HepG2 (cell line): ENCODE results near the gene TAF3. TPM values are rescaled to one million over a fixed set of nuclear protein-coding genes. Genes with fewer than 3 reads are reported as not detected.
A peak's percentile ranks its signal among the peaks of the same experiment; 100 is the strongest.

Experiments
- ATAC-seq: fragments of 200-7000 bp; cut with Tn5 transposase; 3 replicates; pipeline ENCODE4 v1.9.1; 2020; ENCODE audit warnings: mild to moderate bottlenecking, moderate library complexity
- BruUV-seq: library from RNA; stranded (reverse); fragments of 400-500 nt; replicated peaks from 2 replicates; lab custom pipeline; 2021; lab: Mats Ljungman, UMichigan
- CTCF ChIA-PET: fragments of 300-600 bp; formaldehyde crosslinking; extraction: SDS; loops from one replicate; lab custom pipeline; 2021; ENCODE audit warnings: low total read pairs, inconsistent platforms, low intra/inter-chr PET ratio; lab: Yijun Ruan, JAX
- POLR2A ChIA-PET: fragments of 350-600 bp; sonication (Branson Sonifier 250); formaldehyde crosslinking; loops from one replicate; lab custom pipeline; 2020; ENCODE audit warnings: antibody characterized with exemption, inconsistent platforms; lab: Yijun Ruan, JAX
- DNase-seq: peaks from one replicate; pipeline ENCODE4 v3.0.0-alpha.2; 2015; ENCODE audit warnings: low spot score
- FAIRE-seq: peaks from 3 replicates; lab custom pipeline; 2011; peaks lifted over from hg19 to GRCh38; lab: Jason Lieb, UNC
- H2AFZ ChIP-seq: one replicate; pipeline ENCODE4 v1.6.1; 2011; ENCODE audit warnings: low read length, inconsistent platforms
- H3K27ac ChIP-seq: fragments of 300-600 bp; 3 replicates; pipeline ENCODE4 v1.8.0; 2011; ENCODE audit warnings: mixed run types, mild to moderate bottlenecking, mixed read lengths, low read length, inconsistent platforms; ENCODE audit not compliant: insufficient read depth; ENCODE audit errors: extremely low read length
- H3K27me3 ChIP-seq, 2 experiments: fragments of 200-600 bp in 1 of 2; 2 replicates in 1 of 2; 3 replicates in 1 of 2; pipeline versions ENCODE4 v1.6.0 to v1.8.0; 2011; ENCODE audit warnings: low read length in 2 of 2, mild to moderate bottlenecking in 2 of 2, moderate library complexity in 2 of 2, inconsistent platforms in 1 of 2; ENCODE audit not compliant: insufficient read depth in 2 of 2, control insufficient read depth in 1 of 2
- H3K36me3 ChIP-seq, 2 experiments: fragments of 200-600 bp in 1 of 2; replicated peaks in 1 of 2; 2 replicates in 1 of 2; 3 replicates in 1 of 2; pipeline versions ENCODE4 v1.5.1 to v1.8.0; 2011; ENCODE audit warnings: low read length in 2 of 2, inconsistent platforms in 1 of 2; ENCODE audit not compliant: insufficient read depth in 2 of 2, control insufficient read depth in 1 of 2
- H3K4me1 ChIP-seq: 2 replicates; pipeline ENCODE4 v1.5.1; 2012; ENCODE audit warnings: low read length, inconsistent platforms; ENCODE audit not compliant: insufficient read depth
- H3K4me2 ChIP-seq: 2 replicates; pipeline ENCODE4 v1.6.0; 2011; ENCODE audit warnings: low read depth, low read length, inconsistent platforms
- H3K4me3 ChIP-seq, 3 experiments: fragments of 200-600 bp in 1 of 3; sonication (generic), shearing (Covaris generic) in 1 of 3; replicated peaks in 1 of 3; 2 replicates each; pipeline ENCODE4 v1.5.1; 2011 to 2016; ENCODE audit warnings: low read length in 3 of 3, inconsistent platforms in 2 of 3, low read depth in 2 of 3, mild to moderate bottlenecking in 2 of 3, control low read depth in 1 of 3, mixed read lengths in 1 of 3; ENCODE audit not compliant: insufficient read depth in 1 of 3
- H3K79me2 ChIP-seq: one replicate; pipeline ENCODE4 v1.6.1; 2011; ENCODE audit warnings: low read length, inconsistent platforms; ENCODE audit not compliant: insufficient read depth
- H3K9ac ChIP-seq: 2 replicates; pipeline ENCODE4 v1.6.0; 2011; ENCODE audit warnings: mild to moderate bottlenecking, low read depth, low read length, inconsistent platforms; ENCODE audit not compliant: insufficient read depth
- H3K9me3 ChIP-seq: 2 replicates; pipeline ENCODE4 v1.5.1; 2012; ENCODE audit warnings: mild to moderate bottlenecking, low read length
- H4K20me1 ChIP-seq: 2 replicates; pipeline ENCODE4 v1.6.0; 2011; ENCODE audit warnings: inconsistent platforms, mild to moderate bottlenecking, low read length, moderate library complexity; ENCODE audit not compliant: insufficient read depth
- CBX2 ChIP-seq, 2 experiments: fragments of 200-600 bp in 1 of 2; sonication (generic); formaldehyde crosslinking in 1 of 2; IDR thresholded peaks; 2 replicates each; pipeline versions ENCODE4 v1.7.0 to v1.8.1; 2018 to 2022; ENCODE audit warnings: low read depth in 2 of 2, low read length in 1 of 2, mild to moderate bottlenecking in 1 of 2, missing genetic modification reagents in 1 of 2
- PHF20 ChIP-seq: sonication (generic); formaldehyde crosslinking; IDR thresholded peaks from 2 replicates; pipeline ENCODE4 v1.5.0; 2020; ENCODE audit warnings: mild to moderate bottlenecking, missing genetic modification reagents
- RBM22 ChIP-seq: fragments of 200-400 bp; formaldehyde crosslinking; optimal IDR thresholded peaks from 2 replicates; pipeline ENCODE3; 2017; ENCODE audit warnings: mild to moderate bottlenecking, low read length, moderate library complexity
- SKI ChIP-seq: fragments of 450-650 bp; IDR thresholded peaks from one replicate; pipeline ENCODE4 v1.6.1; 2018; ENCODE audit warnings: mild to moderate bottlenecking; ENCODE audit not compliant: partially characterized antibody
- TBX2 ChIP-seq: sonication (generic); formaldehyde crosslinking; IDR thresholded peaks from 2 replicates; pipeline ENCODE4 v1.5.0; 2020; ENCODE audit warnings: missing genetic modification reagents, mild to moderate bottlenecking, borderline replicate concordance
- TEAD3 ChIP-seq: optimal IDR thresholded peaks from 2 replicates; pipeline ENCODE3; 2016; ENCODE audit warnings: borderline replicate concordance
- ZNF326 ChIP-seq: sonication (generic); formaldehyde crosslinking; IDR thresholded peaks from 2 replicates; pipeline ENCODE4 v1.4.0; 2020; ENCODE audit warnings: missing genetic modification reagents, borderline replicate concordance
- ZNF558 ChIP-seq: sonication (generic); formaldehyde crosslinking; IDR thresholded peaks from 2 replicates; pipeline ENCODE4 v1.9.0; 2022; ENCODE audit warnings: mild to moderate bottlenecking, missing genetic modification reagents, borderline replicate concordance
- ZNF644 ChIP-seq: IDR thresholded peaks from 2 replicates; pipeline ENCODE4 v1.6.1; 2016; ENCODE audit warnings: low read depth
- ZSCAN30 ChIP-seq: sonication (generic); formaldehyde crosslinking; IDR thresholded peaks from 2 replicates; pipeline ENCODE4 v1.5.0; 2020; ENCODE audit warnings: mild to moderate bottlenecking, missing genetic modification reagents
- WGBS: methylation state at CpG from one replicate; pipeline ENCODE4 v1.1.6; 2017; ENCODE audit warnings: low lambda C conversion rate; 5-methylcytosine and 5-hydroxymethylcytosine counted together
- in situ Hi-C: cut with HindIII; loops from 2 replicates; pipeline ENCODE4 v1.10.0; 2017; ENCODE audit warnings: low pct_unique_long_range_greater_than_20kb; ENCODE audit not compliant: extremely low pct_ligation_motif_present
- intact Hi-C: fragments of 100-400 bp; cut with micrococcal nuclease; formaldehyde crosslinking; loops from one replicate; pipeline ENCODE4 v1.10.0; 2022; ENCODE audit not compliant: unreplicated experiment
- polyA plus RNA-seq, 8 experiments: library from polyadenylated mRNA; depleted of rRNA in 3 of 8; stranded (reverse) in 7 of 8; unstranded in 1 of 8; fragments of >200 nt; fragmentation: Illumina TruSeq in 4 of 8; extraction: Trizol in 4 of 8; gene quantifications; 2 replicates each; pipeline versions ENCODE4 v1.2.1 to v1.2.3, GENCODE V29; 2011 to 2016; ENCODE audit warnings: low read depth in 4 of 8, missing spikeins in 1 of 8, mixed read lengths in 1 of 8; ENCODE audit not compliant: insufficient read depth in 1 of 8
- total RNA-seq, 5 experiments: library from RNA; depleted of rRNA; stranded (reverse); fragments of >200 nt; fragmentation: Illumina TruSeq; extraction: Trizol; gene quantifications; 2 replicates each; pipeline ENCODE4 v1.2.3, GENCODE V29; 2016; ENCODE audit warnings: low read depth in 1 of 5
- TF ChIP-seq, protein P1 (sequence below): sonication (generic); formaldehyde crosslinking; IDR thresholded peaks from 2 replicates; pipeline ENCODE4 v1.5.1; 2020; ENCODE audit warnings: missing genetic modification reagents, mild to moderate bottlenecking, borderline replicate concordance
- TF ChIP-seq, protein P2 (sequence below): fragments of 450-650 bp; IDR thresholded peaks from 2 replicates; pipeline ENCODE4 v1.6.1; 2017; ENCODE audit warnings: mild to moderate bottlenecking
- TF ChIP-seq, protein P3 (sequence below), 2 experiments: sonication (generic) in 1 of 2; formaldehyde crosslinking in 1 of 2; IDR thresholded peaks; 2 replicates each; pipeline versions ENCODE4 v1.5.1 to v1.6.1; 2011 to 2020; ENCODE audit warnings: borderline replicate concordance in 1 of 2, low read depth in 1 of 2, low read length in 1 of 2, mild to moderate bottlenecking in 1 of 2, missing genetic modification reagents in 1 of 2, moderate library complexity in 1 of 2
- TF ChIP-seq, protein P4 (sequence below): sonication (generic); formaldehyde crosslinking; IDR thresholded peaks from 2 replicates; pipeline ENCODE4 v1.5.0; 2020; ENCODE audit warnings: mild to moderate bottlenecking, missing genetic modification reagents

TAF3 gene
- total and polyA plus RNA-seq, 2 of the 13 experiments (the other 11 are each of a cell fraction or from before 2014, with no cell fraction given) = 1.7 to 2.9 TPM

DNA sequence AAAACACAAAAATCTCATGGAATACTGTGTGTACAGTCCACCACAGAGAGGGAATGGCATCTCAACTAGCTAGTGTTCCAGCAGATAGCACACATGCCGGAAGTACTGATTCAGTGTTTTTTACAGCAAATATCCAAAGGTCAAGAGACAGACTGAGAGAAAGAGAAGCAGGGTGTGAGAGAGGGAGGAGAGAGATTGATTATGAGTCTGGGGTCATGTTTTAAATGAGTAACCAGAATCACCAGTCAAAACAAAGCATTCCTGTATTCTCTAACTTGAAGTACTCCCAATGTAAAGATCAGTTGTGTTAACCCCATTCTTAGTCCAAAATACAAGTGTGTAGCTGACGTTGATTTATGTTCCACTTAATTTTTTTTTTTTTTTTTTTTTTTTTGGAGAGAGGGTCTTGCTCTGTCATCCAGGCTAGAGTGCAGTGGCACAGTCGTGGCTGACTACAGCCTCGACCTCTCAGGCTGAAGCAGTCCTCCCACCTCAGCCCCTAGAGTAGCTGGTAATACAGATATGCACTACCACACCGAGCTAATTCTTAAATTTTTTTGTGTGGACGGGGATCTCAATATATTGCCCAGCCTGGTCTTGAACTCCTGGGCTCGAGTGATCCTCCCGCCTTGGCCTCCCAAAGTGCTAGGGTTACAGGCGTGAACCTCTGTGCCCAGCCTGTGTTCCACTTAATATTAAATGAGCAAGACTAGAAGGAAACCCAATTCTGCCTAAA lies 114.2 kb downstream of the TAF3 start (continued):
- TF ChIP-seq, protein P1, sequence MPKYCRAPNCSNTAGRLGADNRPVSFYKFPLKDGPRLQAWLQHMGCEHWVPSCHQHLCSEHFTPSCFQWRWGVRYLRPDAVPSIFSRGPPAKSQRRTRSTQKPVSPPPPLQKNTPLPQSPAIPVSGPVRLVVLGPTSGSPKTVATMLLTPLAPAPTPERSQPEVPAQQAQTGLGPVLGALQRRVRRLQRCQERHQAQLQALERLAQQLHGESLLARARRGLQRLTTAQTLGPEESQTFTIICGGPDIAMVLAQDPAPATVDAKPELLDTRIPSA (CRISPR knock-in tag) = no peak
- no peak for TF ChIP-seq ZSCAN30 (CRISPR knock-in tag)
- TF ChIP-seq ZNF558 = no peak
- TF ChIP-seq SKI = peak; percentile 93
- TF ChIP-seq, all 625 proteins: peak for 186

DNA sequence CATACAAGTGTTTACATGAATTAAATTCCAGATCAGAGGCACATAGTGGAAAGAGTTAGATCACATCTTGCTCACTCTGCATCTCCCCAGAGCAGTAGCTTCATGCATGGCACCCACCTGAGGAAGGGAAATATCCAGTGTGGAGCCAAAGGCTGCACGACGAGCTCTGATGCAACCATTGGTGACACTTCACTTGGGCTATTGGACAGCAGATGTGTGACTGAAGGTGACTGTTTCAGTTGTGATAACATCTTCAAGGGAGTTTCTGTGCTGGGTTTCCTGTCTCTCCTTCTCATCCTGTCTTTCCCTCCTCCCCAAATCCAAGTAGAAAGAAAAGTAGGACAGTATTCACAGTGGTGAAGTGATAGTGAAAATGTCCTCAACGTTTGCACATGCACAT lies 115.0 kb downstream of the TAF3 start:
- H3K4me1 ChIP-seq = peaks cover 43% of the 10 kb centered on the region
- H3K36me3 ChIP-seq = no peaks in the 10 kb centered on the region
- intact Hi-C loops = no loop called here
- CTCF ChIA-PET = no interaction called here
- ATAC-seq (no peak), FAIRE-seq (no peak), DNase-seq (no peak)
- no peak overlapping the region for H2AFZ ChIP-seq
- H3K27me3 ChIP-seq = no peaks in the 10 kb centered on the region
- POLR2A ChIA-PET = interaction anchor here (1.7 kb wide), 1 partner anchor 9 kb away, joined by 12 read pairs; no protein-coding TSS in a partner anchor
- peak overlapping the region; percentile 63 for H3K4me2 ChIP-seq
- H4K20me1 ChIP-seq = no peaks in the 10 kb centered on the region
- H3K4me3 ChIP-seq = no peak overlapping the region
- H3K9me3 ChIP-seq = no peaks in the 10 kb centered on the region
- no peaks in the 10 kb centered on the region for H3K79me2 ChIP-seq
- H3K27ac ChIP-seq = peak overlapping the region; percentile 74
- 0 out of 2 replicates have a peak overlapping the region, but pooled peaks have one; percentile 43 for H3K9ac ChIP-seq
- no TSS peak for BruUV-seq
- in situ Hi-C loops = no loop called here
- WGBS = 36% methylated on average over 3 of the region's 3 CpGs
- TF ChIP-seq TBX2 = no peak
- TF ChIP-seq CBX2 (IDR thresholded peaks at IDR 0.05; ENCODE audit: low read depth, low read length) = no peak
- TF ChIP-seq CBX2 (CRISPR knock-in tag; IDR thresholded peaks at IDR 0.05; ENCODE audit: low read depth) = no peak
- TF ChIP-seq RBM22 = no peak
- peak; percentile 9 for TF ChIP-seq TEAD3 (CRISPR knock-in tag)
- TF ChIP-seq, protein P2, sequence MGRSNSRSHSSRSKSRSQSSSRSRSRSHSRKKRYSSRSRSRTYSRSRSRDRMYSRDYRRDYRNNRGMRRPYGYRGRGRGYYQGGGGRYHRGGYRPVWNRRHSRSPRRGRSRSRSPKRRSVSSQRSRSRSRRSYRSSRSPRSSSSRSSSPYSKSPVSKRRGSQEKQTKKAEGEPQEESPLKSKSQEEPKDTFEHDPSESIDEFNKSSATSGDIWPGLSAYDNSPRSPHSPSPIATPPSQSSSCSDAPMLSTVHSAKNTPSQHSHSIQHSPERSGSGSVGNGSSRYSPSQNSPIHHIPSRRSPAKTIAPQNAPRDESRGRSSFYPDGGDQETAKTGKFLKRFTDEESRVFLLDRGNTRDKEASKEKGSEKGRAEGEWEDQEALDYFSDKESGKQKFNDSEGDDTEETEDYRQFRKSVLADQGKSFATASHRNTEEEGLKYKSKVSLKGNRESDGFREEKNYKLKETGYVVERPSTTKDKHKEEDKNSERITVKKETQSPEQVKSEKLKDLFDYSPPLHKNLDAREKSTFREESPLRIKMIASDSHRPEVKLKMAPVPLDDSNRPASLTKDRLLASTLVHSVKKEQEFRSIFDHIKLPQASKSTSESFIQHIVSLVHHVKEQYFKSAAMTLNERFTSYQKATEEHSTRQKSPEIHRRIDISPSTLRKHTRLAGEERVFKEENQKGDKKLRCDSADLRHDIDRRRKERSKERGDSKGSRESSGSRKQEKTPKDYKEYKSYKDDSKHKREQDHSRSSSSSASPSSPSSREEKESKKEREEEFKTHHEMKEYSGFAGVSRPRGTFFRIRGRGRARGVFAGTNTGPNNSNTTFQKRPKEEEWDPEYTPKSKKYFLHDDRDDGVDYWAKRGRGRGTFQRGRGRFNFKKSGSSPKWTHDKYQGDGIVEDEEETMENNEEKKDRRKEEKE = no peak
- TF ChIP-seq, protein P3, sequence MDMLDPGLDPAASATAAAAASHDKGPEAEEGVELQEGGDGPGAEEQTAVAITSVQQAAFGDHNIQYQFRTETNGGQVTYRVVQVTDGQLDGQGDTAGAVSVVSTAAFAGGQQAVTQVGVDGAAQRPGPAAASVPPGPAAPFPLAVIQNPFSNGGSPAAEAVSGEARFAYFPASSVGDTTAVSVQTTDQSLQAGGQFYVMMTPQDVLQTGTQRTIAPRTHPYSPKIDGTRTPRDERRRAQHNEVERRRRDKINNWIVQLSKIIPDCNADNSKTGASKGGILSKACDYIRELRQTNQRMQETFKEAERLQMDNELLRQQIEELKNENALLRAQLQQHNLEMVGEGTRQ (IDR thresholded peaks at IDR 0.05; ENCODE audit: low read depth, low read length) = no peak
- TF ChIP-seq, protein P3 (CRISPR knock-in tag; IDR thresholded peaks at IDR 0.05; ENCODE audit: borderline replicate concordance) = no peak
- TF ChIP-seq ZNF644 (CRISPR knock-in tag) = peak; percentile 66
- TF ChIP-seq, protein P4, sequence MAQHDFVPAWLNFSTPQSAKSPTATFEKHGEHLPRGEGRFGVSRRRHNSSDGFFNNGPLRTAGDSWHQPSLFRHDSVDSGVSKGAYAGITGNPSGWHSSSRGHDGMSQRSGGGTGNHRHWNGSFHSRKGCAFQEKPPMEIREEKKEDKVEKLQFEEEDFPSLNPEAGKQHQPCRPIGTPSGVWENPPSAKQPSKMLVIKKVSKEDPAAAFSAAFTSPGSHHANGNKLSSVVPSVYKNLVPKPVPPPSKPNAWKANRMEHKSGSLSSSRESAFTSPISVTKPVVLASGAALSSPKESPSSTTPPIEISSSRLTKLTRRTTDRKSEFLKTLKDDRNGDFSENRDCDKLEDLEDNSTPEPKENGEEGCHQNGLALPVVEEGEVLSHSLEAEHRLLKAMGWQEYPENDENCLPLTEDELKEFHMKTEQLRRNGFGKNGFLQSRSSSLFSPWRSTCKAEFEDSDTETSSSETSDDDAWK (CRISPR knock-in tag) = no peak
- no peak for TF ChIP-seq PHF20 (CRISPR knock-in tag)
- no peak for TF ChIP-seq ZNF326 (CRISPR knock-in tag)
